Stimulated activated CD4-positive, alpha-beta T cell treated with anti-CD3 and anti-CD28 coated beads, Interleukin-12 subunit alpha, Interleukin-12 subunit beta, amount 100 ng/mL, for 24 hours (primary cell): ENCODE measurements around the gene MAP4K3.
"Not testable (repeated sequence)": the region's sequence is repeated elsewhere in the genome, so short reads cannot be mapped to it uniquely, and the experiment has no call there.

Source experiments
- DNase-seq, 2 experiments: peaks; one replicate each; pipeline ENCODE4 v3.0.0-alpha.2; 2020; ENCODE audit warnings: low read depth in 2 of 2

Gene MAP4K3

GRCh38 chr2:39373181-39373802 lies 63.8 kb downstream of the MAP4K3 start:
- DNase-seq, result no peak

- no peak for DNase-seq
Measured at GRCh38 chr2:39370101-39370500, 67.0 kb downstream of the MAP4K3 start.

GRCh38 chr2:39368846-39369245 lies 68.2 kb downstream of the MAP4K3 start:
- DNase-seq, result no peak

GRCh38 chr2:39368376-39368775 lies 68.7 kb downstream of the MAP4K3 start:
- DNase-seq, result no peak

GRCh38 chr2:39362595-39362994 lies 74.5 kb downstream of the MAP4K3 start:
- DNase-seq, result no peak

GRCh38 chr2:39361511-39361910 lies 75.6 kb downstream of the MAP4K3 start:
- DNase-seq, result no peak

GRCh38 chr2:39360342-39360741 lies 76.7 kb downstream of the MAP4K3 start:
- not testable (repeated sequence) for DNase-seq

- DNase-seq, result no peak
Measured at GRCh38 chr2:39359453-39360038, 77.5 kb downstream of the MAP4K3 start.

- no peak for DNase-seq
Measured at GRCh38 chr2:39356922-39357639, 80.0 kb downstream of the MAP4K3 start.

GRCh38 chr2:39350658-39351057 lies 86.4 kb downstream of the MAP4K3 start:
- no peak for DNase-seq

- no peak for DNase-seq
Measured at GRCh38 chr2:39338502-39338901, 98.6 kb downstream of the MAP4K3 start.

- DNase-seq, result no peak
Measured at GRCh38 chr2:39335930-39336329, 101.2 kb downstream of the MAP4K3 start.

GRCh38 chr2:39334978-39335377 lies 102.1 kb downstream of the MAP4K3 start:
- DNase-seq, result no peak

GRCh38 chr2:39334529-39334928 lies 102.6 kb downstream of the MAP4K3 start:
- DNase-seq, result no peak

- no peak for DNase-seq
Measured at GRCh38 chr2:39326644-39327043, 110.4 kb downstream of the MAP4K3 start.

GRCh38 chr2:39325966-39326365 lies 111.1 kb downstream of the MAP4K3 start:
- no peak for DNase-seq

- DNase-seq, result not testable (repeated sequence)
Measured at GRCh38 chr2:39321056-39322035, 115.7 kb downstream of the MAP4K3 start.

GRCh38 chr2:39320162-39320561 lies 116.9 kb downstream of the MAP4K3 start:
- DNase-seq, result no peak

- no peak for DNase-seq
Measured at GRCh38 chr2:39313575-39313974, 123.5 kb downstream of the MAP4K3 start.

- DNase-seq, result no peak
Measured at GRCh38 chr2:39311469-39311868, 125.6 kb downstream of the MAP4K3 start.

GRCh38 chr2:39308778-39309177 lies 128.3 kb downstream of the MAP4K3 start:
- no peak for DNase-seq

GRCh38 chr2:39306626-39307025 lies 130.5 kb downstream of the MAP4K3 start:
- no peak for DNase-seq
